ENCODE results near the gene FOSL2.

DNA sequence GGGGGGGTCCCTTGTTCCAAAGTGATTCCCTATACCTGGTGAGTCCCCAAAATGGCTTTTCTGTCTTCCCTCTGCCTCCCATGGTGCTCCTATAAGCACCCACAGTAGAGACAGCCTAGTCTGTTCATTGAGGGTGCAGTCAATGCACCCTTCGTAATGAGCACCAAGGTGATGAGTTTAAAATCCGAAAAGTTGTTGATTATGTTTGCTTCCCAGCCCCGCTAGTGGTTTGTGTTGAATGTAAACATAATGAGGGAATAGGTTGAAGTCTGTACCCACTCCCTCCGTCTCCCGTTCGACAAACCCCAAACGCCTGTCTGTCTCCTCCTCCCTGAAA is 2.3 kb downstream of the FOSL2 start:
- TF ChIP-seq YY1 (IDR thresholded peaks at IDR 0.05; ENCODE audit: insufficient read depth, insufficient read length) (no peak), SUZ12 (IDR thresholded peaks at IDR 0.05; ENCODE audit: extremely low read depth, insufficient read depth, insufficient read length) (no peak), ZNF274 (IDR thresholded peaks at IDR 0.05; ENCODE audit: low read depth, low read length) (no peak)
